HG03097 (cell line): ENCODE measurements around the gene HGFAC.

ENCODE experiments used
- ATAC-seq: cut with Tn5 transposase; IDR thresholded peaks from one replicate; pipeline ENCODE4 v1.9.1; 2021; ENCODE audit not compliant: unreplicated experiment, low FRiP score

The HGFAC gene

DNA sequence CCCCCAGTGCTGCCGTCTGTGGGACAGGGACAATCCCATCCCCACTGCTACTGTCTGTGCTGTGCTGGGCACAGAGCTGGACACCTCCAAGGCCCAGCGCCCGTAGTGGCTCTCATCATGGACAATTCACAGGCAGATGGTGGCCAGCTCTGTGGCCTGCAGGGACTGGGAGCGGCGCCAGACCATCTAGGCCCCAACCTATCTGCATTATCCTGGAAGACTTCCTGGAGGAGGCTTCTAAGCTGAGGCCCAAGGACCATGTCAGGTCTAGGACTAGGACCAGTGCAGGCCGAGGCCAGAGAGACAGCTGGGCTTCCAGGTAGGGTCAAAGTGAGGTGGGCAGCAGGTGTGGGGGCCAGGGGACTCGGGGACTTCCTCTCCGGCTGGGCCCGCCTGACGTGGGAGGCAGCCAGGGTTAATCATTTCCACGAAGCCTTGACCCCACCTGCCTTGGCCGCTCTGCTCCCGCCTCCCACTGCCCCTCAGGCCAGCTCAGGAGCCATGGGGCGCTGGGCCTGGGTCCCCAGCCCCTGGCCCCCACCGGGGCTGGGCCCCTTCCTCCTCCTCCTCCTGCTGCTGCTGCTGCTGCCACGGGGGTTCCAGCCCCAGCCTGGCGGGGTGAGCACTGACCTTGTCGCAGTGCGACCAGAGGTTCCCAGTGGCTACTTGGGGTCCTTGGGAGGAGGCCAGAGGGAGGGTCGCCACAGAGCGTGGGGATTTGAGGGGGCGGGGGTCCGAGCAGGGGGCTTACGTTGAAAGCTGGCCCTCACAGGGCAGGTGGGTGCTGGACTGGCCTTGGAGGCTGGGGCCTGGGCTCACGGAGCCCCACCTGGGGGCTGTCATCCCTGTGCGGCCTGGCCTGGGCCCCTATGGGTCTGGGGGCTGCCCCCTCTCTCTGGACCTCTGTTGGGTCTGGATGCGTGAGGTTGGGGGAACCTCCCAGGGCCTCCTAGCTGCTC lies at the start of gene HGFAC:
HGFAC (plus strand) TSS at position 468 of the 959 bp plus-strand sequence; CDS start at position 502, 34 bp downstream.
- no peak for ATAC-seq

- ATAC-seq = no peak
Measured at GRCh38 chr4:3392321-3392720, 49.4 kb upstream of the HGFAC start.

- no peak for ATAC-seq
Measured at GRCh38 chr4:3393171-3393570, 48.6 kb upstream of the HGFAC start.

DNA sequence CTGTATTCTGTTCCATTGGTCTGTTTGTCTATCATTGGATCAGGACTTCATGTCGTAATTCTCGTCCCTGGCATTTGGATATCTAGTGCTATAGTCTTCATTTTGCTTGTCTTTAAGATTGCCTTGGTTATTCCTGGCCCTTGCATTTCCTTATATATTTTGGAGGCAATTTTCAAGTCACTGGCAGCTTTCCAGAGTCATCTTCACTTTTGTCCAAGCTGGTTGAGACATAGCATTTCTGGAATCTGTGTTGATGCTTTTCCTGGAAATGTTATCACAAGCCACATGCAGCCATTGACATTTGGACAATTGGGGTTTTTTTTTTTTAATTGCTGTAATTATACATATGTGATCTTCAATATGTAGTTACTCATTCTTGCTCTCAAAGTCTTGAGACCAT lies 45.2 kb upstream of the HGFAC start:
- ATAC-seq = no peak

GRCh38 chr4:3397128-3397527 lies 44.6 kb upstream of the HGFAC start:
- no peak for ATAC-seq

- no peak for ATAC-seq
Measured at GRCh38 chr4:3399277-3400194, 42.2 kb upstream of the HGFAC start.

GRCh38 chr4:3401436-3402171 lies 40.2 kb upstream of the HGFAC start:
- no peak for ATAC-seq

GRCh38 chr4:3402491-3403347 lies 39.0 kb upstream of the HGFAC start:
- ATAC-seq = no peak

DNA sequence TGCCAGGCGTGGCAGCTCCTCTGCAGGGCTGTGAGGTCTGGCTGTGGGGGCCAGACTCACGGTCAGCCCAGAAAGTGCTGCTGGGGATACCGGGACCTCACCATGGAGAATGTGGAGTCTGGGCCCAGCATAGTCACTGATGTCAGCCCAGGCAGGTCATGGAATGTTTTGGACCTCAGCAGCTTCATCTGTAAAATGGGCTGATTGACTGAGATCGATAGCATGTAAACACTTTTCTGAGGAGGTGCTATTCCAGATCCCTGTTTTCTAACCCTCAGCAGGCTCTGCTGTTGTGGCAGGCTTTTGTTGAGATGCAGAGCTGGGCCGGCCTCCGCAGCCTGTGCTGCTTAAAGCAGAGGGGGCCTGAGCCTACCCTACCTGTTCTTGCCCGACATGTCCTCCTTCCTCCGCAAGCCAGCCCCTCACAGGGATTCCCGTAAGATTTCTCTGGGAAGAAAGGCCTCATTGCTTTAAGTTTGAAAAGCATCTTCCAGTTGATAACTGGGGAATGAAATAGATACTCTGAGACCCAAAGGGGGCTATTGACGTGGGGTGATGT lies 38.3 kb upstream of the HGFAC start:
- ATAC-seq = no peak

DNA sequence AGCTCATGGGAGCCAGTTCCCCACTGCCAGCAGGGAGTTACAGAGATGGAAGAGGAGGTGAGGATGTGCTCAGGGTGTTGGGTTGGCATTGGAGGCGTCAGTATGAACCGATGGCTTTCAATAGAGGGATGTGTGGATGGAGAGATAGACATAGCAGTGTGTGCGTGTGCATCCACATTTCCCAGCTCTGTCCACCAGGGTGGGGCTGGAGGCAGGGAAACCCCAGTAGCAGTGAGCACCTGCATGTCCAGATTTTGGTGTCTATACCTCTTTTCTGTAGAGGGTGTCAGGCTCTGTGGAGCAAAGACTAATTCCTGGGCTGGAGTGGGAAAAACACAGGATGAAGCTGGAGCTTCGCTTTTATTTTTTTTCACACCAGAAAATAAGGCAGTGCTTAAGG lies 37.2 kb upstream of the HGFAC start:
- ATAC-seq = no peak

- ATAC-seq = no peak
Measured at GRCh38 chr4:3405176-3405575, 36.6 kb upstream of the HGFAC start.

GRCh38 chr4:3406021-3406420 lies 35.7 kb upstream of the HGFAC start:
- no peak for ATAC-seq

- ATAC-seq = no peak
Measured at GRCh38 chr4:3406431-3406830, 35.3 kb upstream of the HGFAC start.

DNA sequence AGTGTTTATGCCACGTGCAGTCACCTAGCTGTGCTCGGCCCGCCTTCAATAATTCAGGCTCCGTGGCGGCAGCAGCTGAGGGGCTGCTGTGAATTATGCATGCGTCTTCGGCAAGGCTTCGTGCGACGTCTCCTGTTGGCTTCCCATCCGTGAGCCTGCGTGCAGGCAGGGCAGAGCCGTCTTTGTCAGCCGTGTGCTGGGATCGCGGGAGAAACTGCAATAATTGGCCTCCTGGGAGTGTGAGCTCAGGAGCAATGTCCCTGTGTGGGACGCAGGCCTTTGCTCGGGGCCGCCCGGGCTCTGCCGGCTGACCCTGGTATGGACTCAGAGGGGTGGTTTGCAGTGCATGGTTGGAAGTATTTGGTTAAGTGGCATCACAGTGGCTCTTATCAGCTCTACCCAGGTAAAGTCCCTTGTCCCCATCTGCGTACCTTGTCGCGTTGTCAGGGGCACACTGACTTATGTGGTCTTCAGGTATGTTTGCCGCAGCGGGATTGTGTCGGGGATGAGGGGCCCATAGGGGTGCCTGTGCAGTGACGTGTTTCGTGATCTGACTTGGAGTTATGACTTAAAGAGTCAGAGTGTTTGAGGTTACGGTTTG lies 34.5 kb upstream of the HGFAC start:
- ATAC-seq = no peak

- ATAC-seq = no peak
Measured at GRCh38 chr4:3407930-3408792, 33.6 kb upstream of the HGFAC start.

DNA sequence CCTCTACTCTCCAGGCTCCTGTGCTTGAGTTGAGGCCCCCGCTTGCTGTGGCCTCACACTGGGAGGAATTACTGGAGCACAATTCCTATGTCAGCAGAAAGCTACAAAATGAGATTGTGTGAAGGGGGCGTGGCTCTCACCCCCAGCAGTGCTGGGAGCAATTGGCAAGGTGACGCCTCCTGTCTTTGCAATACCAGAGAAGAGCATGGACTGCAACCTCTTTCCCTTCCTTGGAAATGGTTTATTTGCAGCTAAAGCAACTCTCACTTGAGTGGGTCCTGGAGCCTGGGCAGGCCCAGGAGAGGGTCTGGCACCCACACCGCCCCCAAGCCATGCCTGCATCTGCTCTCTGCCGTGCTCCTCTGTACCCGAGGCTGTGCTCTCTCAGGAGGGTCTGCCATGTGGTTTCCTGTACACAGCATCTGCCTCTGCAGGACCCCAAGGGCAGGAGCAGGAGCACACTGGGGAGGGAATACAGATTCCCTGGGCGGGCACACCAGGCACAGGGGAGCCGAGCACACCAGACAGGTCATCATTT lies 32.9 kb upstream of the HGFAC start:
- no peak for ATAC-seq

DNA sequence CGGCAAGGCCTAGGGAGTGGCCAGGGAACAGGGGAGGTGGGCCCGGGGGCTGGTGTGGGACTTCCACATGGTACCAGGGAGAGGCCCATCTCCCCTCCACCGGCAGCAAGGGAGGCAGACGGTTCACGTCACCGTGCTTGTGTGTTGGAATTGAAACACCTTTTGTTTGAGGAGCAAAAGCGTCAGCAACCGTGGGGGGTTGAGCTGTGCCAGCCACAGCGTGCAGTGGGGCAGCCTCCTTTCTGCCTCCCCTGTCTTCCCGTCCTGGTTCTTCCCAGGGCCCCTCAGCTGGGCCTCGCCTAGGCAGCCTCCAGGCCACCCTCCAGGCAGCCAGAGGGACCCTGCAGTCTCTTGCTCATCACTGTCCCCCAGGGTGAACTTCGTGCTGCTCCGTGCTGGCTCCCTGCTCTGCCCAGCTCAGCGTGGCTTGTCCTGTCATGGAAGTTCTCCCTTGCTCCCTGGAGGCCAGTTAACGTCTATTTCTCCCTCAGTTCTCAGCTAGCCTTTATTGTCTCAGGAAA lies 32.1 kb upstream of the HGFAC start:
- ATAC-seq = no peak
